Uterus (tissue), 2 donors: ENCODE data around the gene LLGL1.

Experiments
- POLR2A ChIP-seq, 2 donors: fragments of 450-650 bp; IDR thresholded peaks; one replicate each; pipeline ENCODE4 v1.6.1; 2016; ENCODE audit warnings: antibody characterized with exemption in 2 of 2, mild to moderate bottlenecking in 1 of 2, moderate library complexity in 1 of 2
- TF ChIP-seq, protein P1 (sequence below), 4 experiments: fragments of 200-600 bp in 2 of 4; fragments of 450-650 bp in 2 of 4; sonication (generic) in 2 of 4; IDR thresholded peaks; one replicate each; pipeline ENCODE4 v1.5.1; 2016 to 2019; ENCODE audit warnings: antibody characterized with exemption in 4 of 4, mild to moderate bottlenecking in 2 of 4, moderate library complexity in 1 of 4

GRCh38 chr17:18197535-18198194 lies 27.8 kb upstream of the LLGL1 start:
- TF ChIP-seq, protein P1, sequence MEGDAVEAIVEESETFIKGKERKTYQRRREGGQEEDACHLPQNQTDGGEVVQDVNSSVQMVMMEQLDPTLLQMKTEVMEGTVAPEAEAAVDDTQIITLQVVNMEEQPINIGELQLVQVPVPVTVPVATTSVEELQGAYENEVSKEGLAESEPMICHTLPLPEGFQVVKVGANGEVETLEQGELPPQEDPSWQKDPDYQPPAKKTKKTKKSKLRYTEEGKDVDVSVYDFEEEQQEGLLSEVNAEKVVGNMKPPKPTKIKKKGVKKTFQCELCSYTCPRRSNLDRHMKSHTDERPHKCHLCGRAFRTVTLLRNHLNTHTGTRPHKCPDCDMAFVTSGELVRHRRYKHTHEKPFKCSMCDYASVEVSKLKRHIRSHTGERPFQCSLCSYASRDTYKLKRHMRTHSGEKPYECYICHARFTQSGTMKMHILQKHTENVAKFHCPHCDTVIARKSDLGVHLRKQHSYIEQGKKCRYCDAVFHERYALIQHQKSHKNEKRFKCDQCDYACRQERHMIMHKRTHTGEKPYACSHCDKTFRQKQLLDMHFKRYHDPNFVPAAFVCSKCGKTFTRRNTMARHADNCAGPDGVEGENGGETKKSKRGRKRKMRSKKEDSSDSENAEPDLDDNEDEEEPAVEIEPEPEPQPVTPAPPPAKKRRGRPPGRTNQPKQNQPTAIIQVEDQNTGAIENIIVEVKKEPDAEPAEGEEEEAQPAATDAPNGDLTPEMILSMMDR (IDR thresholded peaks at IDR 0.05) = no peak
- no peak for TF ChIP-seq POLR2A (IDR thresholded peaks at IDR 0.05)
